Mucosa of rectum (tissue), 2 donors: ENCODE results near the gene ZSCAN25.
"Not testable (repeated sequence)": the region's sequence is repeated elsewhere in the genome, so short reads cannot be mapped to it uniquely, and the experiment has no call there.

Experiments
- H3K27ac ChIP-seq, 2 donors: one replicate each; pipeline ENCODE4 v1.7.0; 2013; ENCODE audit warnings: inconsistent platforms in 2 of 2, low read depth in 2 of 2, low read length in 2 of 2
- H3K27me3 ChIP-seq, 2 donors: one replicate each; pipeline ENCODE4 v1.7.0; 2013; ENCODE audit warnings: low read length in 2 of 2; ENCODE audit not compliant: control insufficient read depth in 2 of 2, insufficient read depth in 2 of 2
- H3K36me3 ChIP-seq, 2 donors: one replicate each; pipeline ENCODE4 v1.7.0; 2013; ENCODE audit warnings: low read length in 2 of 2; ENCODE audit not compliant: control insufficient read depth in 2 of 2, insufficient read depth in 2 of 2
- H3K4me1 ChIP-seq, 2 donors: one replicate each; pipeline ENCODE4 v1.7.0; 2013; ENCODE audit warnings: low read length in 2 of 2, mild to moderate bottlenecking in 1 of 2; ENCODE audit not compliant: control insufficient read depth in 2 of 2, insufficient read depth in 2 of 2
- H3K4me3 ChIP-seq, 2 donors: one replicate each; pipeline ENCODE4 v1.7.0; 2013; ENCODE audit warnings: low read length in 2 of 2
- H3K9ac ChIP-seq, 2 donors: one replicate each; pipeline ENCODE4 v1.7.0; 2013; ENCODE audit warnings: low read length in 2 of 2, low read depth in 1 of 2, mild to moderate bottlenecking in 1 of 2
- H3K9me3 ChIP-seq, 2 donors: one replicate each; pipeline ENCODE4 v1.7.0; 2013; ENCODE audit warnings: low read length in 2 of 2; ENCODE audit not compliant: control insufficient read depth in 2 of 2
- donor health status: healthy.
- donor health status: Normal muscosa, but diverticular disease.

Gene ZSCAN25

GRCh38 chr7:99625961-99626360 lies 9.2 kb downstream of the ZSCAN25 start:
- Histone ChIP-seq H3K4me1 (no peaks in the 10 kb centered on the region), H3K27me3 (no peaks in the 10 kb centered on the region), H3K36me3 (peaks cover 83 to 93% of the 10 kb centered on the region in 2 donors), H3K27ac (no peak overlapping the region), H3K4me3 (no peak overlapping the region), H3K9me3 (no peaks in the 10 kb centered on the region), H3K9ac (no peak overlapping the region)

GRCh38 chr7:99626661-99627060 lies 9.9 kb downstream of the ZSCAN25 start:
- H3K27me3 ChIP-seq = no peaks in the 10 kb centered on the region
- no peak overlapping the region for H3K27ac ChIP-seq
- no peaks in the 10 kb centered on the region for H3K9me3 ChIP-seq
- H3K4me3 ChIP-seq = no peak overlapping the region
- no peak overlapping the region for H3K9ac ChIP-seq
- peaks cover 77 to 93% of the 10 kb centered on the region in 2 donors for H3K36me3 ChIP-seq
- no peaks in the 10 kb centered on the region for H3K4me1 ChIP-seq

- Histone ChIP-seq H3K9me3 (no peaks in the 10 kb centered on the region), H3K27me3 (no peaks in the 10 kb centered on the region), H3K9ac (no peak overlapping the region), H3K4me3 (no peak overlapping the region), H3K4me1 (no peaks in the 10 kb centered on the region), H3K27ac (no peak overlapping the region), H3K36me3 (peaks cover 72 to 94% of the 10 kb centered on the region in 2 donors)
Observed at GRCh38 chr7:99627513-99627912, 10.8 kb downstream of the ZSCAN25 start.

- Histone ChIP-seq H3K9ac (no peak overlapping the region), H3K9me3 (no peaks in the 10 kb centered on the region), H3K4me1 (no peaks in the 10 kb centered on the region), H3K27me3 (no peaks in the 10 kb centered on the region), H3K27ac (no peak overlapping the region), H3K36me3 (peaks cover 66 to 91% of the 10 kb centered on the region in 2 donors), H3K4me3 (no peak overlapping the region)
Observed at GRCh38 chr7:99628471-99629465, 12.0 kb downstream of the ZSCAN25 start.

GRCh38 chr7:99629643-99630042 lies 12.9 kb downstream of the ZSCAN25 start:
- Histone ChIP-seq H3K9ac (no peak overlapping the region), H3K27me3 (no peaks in the 10 kb centered on the region), H3K4me1 (no peaks in the 10 kb centered on the region), H3K4me3 (no peak overlapping the region), H3K27ac (no peak overlapping the region), H3K9me3 (no peaks in the 10 kb centered on the region), H3K36me3 (peaks cover 61 to 82% of the 10 kb centered on the region in 2 donors)

- H3K36me3 ChIP-seq = peaks cover 43 to 64% of the 10 kb centered on the region in 2 donors
- H3K9me3 ChIP-seq = no peaks in the 10 kb centered on the region
- H3K9ac ChIP-seq = no peak overlapping the region
- no peak overlapping the region for H3K4me3 ChIP-seq
- no peak overlapping the region for H3K27ac ChIP-seq
- H3K27me3 ChIP-seq = no peaks in the 10 kb centered on the region
- no peaks in the 10 kb centered on the region for H3K4me1 ChIP-seq
Observed at GRCh38 chr7:99631295-99632109, 14.8 kb downstream of the ZSCAN25 start.

GRCh38 chr7:99637414-99637813 lies 20.7 kb downstream of the ZSCAN25 start:
- peaks cover 8 to 13% of the 10 kb centered on the region in 2 donors for H3K36me3 ChIP-seq
- not testable (repeated sequence) for H3K9me3 ChIP-seq, H3K9ac ChIP-seq, H3K4me1 ChIP-seq, H3K4me3 ChIP-seq, H3K27me3 ChIP-seq, H3K27ac ChIP-seq

- no peaks in the 10 kb centered on the region for H3K4me1 ChIP-seq
- peaks cover 5 to 7% of the 10 kb centered on the region in 2 donors for H3K36me3 ChIP-seq
- no peaks in the 10 kb centered on the region for H3K27me3 ChIP-seq
- H3K4me3 ChIP-seq = no peak overlapping the region
- no peaks in the 10 kb centered on the region for H3K9me3 ChIP-seq
- no peak overlapping the region for H3K27ac ChIP-seq
- no peak overlapping the region for H3K9ac ChIP-seq
Observed at GRCh38 chr7:99638731-99639130, 22.0 kb downstream of the ZSCAN25 start.

GRCh38 chr7:99639267-99639666 lies 22.5 kb downstream of the ZSCAN25 start:
- Histone ChIP-seq H3K9me3 (no peaks in the 10 kb centered on the region), H3K4me3 (no peak overlapping the region), H3K27me3 (no peaks in the 10 kb centered on the region), H3K4me1 (no peaks in the 10 kb centered on the region), H3K27ac (no peak overlapping the region), H3K9ac (no peak overlapping the region), H3K36me3 (peaks cover 0 to 10% of the 10 kb centered on the region in 2 donors)

- Histone ChIP-seq H3K4me1 (no peaks in the 10 kb centered on the region), H3K27ac (no peak overlapping the region), H3K9ac (no peak overlapping the region), H3K27me3 (no peaks in the 10 kb centered on the region), H3K36me3 (peaks cover 0 to 13% of the 10 kb centered on the region in 2 donors), H3K9me3 (no peaks in the 10 kb centered on the region), H3K4me3 (no peak overlapping the region)
Observed at GRCh38 chr7:99642027-99642426, 25.3 kb downstream of the ZSCAN25 start.
